Hematopoietic multipotent progenitor cell treated with erythropoietin and hydrocortisone succinate and interleukin-3 and kit ligand, for 15 days (in vitro differentiated cells): ENCODE data around the gene CRYAB.
"Not testable (repeated sequence)": the region's sequence is repeated elsewhere in the genome, so short reads cannot be mapped to it uniquely, and the experiment has no call there.

ENCODE experiments used
- DNase-seq: peaks from one replicate; pipeline ENCODE4 v3.0.0-alpha.2; 2015; ENCODE audit warnings: low spot score

CRYAB gene

DNA sequence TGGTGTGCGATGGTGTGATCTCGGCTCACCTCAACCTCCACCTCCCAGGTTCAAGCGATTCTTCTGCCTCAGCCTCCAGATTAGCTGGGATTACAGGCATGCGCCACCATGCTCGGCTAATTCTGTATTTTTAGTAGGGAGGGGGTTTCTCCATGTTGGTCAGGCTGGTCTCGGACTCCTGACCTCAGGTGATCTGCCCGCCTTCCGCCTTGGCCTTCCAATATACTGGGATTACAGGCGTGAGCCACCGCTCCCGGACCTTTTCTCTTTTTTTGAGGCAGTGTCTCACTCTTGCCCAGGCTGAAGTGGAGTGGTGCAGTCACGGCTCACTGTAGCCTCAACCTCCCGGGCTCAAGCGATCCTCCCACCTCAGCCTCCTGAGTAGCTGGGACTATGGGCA is 21.6 kb upstream of the CRYAB start:
- not testable (repeated sequence) for DNase-seq

- no peak for DNase-seq
Measured at GRCh38 chr11:111932611-111932950, 21.0 kb upstream of the CRYAB start.

GRCh38 chr11:111930472-111930871 is 18.9 kb upstream of the CRYAB start:
- no peak for DNase-seq

DNA sequence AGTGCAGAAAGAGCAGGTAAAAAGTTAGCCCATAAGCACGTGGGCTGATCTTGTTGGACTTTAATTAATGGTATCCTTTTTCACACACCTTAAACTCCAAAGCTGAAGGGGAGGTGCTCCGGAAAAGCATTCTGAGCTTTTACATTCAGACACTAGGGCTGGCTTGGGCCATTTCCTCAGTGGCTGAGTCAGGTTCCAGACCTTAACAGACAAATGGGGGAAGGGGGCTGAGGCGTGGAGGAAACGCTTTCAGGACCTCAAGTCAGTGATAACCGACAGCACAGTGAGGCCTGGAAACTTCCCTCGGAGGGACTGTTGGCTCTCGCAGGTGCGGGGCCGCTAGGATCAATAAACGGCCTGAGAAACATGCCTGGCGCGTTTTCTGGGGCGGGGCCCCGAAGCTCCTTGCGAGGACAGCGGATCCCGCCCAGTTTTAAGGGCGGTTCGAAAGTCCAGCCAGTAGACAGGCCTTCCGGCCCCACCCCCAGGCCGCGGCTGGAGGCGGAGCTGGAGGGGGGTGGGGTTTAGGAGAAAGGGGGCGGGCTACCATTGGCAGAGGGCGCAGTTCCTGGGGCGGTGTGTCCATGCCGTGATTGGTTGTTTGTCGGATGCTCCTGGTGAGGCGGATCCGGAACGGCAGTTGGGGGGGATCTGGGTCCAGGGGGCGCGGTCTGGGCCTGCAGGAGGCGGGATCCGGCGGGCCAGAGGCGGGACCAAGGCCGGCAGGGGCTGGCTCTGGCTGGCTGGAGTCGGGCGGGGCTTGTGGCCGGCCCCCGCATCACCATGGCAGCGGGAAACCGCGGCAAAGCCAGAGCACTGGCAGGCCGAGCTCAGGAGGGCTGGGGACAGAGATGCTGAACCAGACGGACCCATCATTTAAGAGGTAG is 15.2 kb upstream of the CRYAB start:
- peak; percentile 96 for DNase-seq

GRCh38 chr11:111925953-111926352 is 14.4 kb upstream of the CRYAB start:
- no peak for DNase-seq

- DNase-seq, result no peak
Measured at GRCh38 chr11:111923951-111924350, 12.4 kb upstream of the CRYAB start.

DNA sequence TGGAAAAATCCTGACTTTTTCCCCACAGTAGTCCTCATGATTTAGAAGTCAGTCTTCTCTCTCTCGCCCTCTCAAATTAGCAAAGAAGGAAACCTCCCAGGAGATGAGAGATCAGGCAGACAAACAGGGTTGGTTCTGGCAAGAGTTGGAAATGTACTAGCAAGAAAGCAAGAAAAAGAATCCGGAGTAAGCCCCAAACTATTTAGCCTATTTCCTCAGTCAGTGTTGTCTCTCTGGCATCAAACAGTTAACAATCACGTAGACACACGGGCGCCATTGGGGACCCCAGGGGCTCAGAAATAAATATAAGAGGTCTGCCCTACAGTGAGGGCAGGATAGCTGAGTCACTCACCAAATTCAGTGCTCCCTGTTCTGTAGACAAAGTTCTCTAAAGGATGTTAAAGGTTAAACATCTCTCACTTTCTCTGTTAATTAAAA is 11.8 kb upstream of the CRYAB start:
- no peak for DNase-seq

DNA sequence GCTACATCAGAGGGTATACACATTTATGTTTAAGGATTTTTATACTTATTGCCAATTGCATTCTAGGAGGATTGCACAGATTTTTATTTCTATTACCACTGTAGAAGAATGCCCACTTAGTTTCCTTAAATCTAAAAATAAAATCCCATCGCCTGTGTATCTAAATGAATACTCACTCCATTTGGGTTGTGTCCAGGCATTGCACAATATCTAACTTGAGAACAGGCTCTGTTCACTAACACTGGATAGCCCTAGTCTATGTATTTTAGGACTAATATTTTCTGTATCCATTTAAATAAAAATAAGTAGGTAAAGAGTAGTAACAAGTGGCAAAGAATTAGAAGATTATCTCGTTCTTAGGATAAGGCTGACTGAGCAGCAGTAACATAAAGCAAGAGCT is 11.2 kb upstream of the CRYAB start:
- DNase-seq, result no peak

GRCh38 chr11:111921541-111922230 is 10.1 kb upstream of the CRYAB start:
- no peak for DNase-seq

GRCh38 chr11:111920908-111921307 is 9.3 kb upstream of the CRYAB start:
- DNase-seq, result no peak

- no peak for DNase-seq
Measured at GRCh38 chr11:111918390-111919256, 7.1 kb upstream of the CRYAB start, which contains the start of gene C11orf52. C11orf52 (plus strand) TSS chr11:111918913; CDS start chr11:111918973, 60 bp downstream.

DNA sequence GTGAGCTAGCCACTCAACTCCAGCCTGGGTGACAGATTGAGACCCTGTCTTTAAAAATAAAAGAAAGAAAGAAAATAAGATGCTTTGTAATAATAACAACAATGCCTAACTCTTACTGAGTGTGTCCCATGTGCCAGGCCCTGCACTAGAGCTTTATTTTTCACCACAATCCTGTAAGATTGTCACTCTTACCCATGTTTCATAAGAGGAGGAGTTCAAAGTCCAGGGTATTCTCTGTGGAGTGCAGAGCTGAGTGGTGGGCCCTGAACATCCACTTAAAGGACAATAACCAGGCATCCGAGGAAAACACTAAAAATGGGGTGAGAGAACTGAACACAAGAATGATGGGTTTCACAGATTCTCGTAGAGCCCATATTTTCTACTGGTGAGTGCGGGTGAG is 6.2 kb upstream of the CRYAB start:
- DNase-seq, result no peak

- DNase-seq, result no peak
Measured at GRCh38 chr11:111917312-111917711, 5.7 kb upstream of the CRYAB start.

GRCh38 chr11:111916768-111917167 is 5.2 kb upstream of the CRYAB start:
- DNase-seq, result no peak

DNA sequence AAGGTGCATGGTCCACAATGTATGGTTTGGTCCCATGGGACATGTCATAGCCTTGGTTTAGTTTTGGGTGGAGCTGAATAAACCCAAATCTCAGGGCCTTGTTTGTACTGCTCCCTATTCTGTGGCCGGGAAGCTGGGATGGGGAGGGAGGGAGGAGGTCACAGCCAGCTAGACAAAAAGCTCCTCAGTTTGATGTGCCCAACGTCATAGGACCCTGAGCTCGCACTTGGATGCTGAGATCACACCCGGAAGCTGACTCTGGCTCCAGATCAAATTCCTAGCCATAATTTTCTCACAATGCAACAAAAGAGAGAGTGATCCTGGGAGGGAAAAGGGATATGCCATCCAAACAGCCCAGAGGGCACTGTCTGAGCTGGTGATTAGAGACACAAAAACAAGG is 2.4 kb upstream of the CRYAB start:
- no peak for DNase-seq

GRCh38 chr11:111913031-111913861 is 1.7 kb upstream of the CRYAB start:
- no peak for DNase-seq

DNA sequence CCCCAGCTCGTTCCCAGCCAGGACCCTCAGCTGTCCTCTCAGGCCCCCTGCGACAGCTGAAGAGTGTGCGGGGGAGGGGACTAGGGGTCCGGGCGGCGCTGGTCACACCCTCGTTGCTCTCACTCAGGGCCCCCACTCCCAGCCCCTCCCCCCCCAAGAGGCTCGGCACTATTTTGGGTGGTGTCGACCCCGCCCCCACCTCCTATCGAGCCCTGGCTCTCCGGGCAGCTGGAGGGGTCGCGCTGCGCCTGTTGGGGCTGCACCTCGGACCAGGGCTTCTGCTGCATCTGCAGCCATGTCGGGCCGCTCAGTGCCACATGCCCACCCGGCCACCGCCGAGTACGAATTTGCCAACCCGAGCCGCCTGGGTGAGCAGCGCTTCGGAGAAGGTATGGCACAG is 965 bp upstream of the CRYAB start, which contains the start of gene HSPB2:
Gene HSPB2 (plus strand): TSS at position 200 of the 400 bp plus-strand sequence. CDS start 96 bp downstream, at position 296.
- no peak for DNase-seq

DNA sequence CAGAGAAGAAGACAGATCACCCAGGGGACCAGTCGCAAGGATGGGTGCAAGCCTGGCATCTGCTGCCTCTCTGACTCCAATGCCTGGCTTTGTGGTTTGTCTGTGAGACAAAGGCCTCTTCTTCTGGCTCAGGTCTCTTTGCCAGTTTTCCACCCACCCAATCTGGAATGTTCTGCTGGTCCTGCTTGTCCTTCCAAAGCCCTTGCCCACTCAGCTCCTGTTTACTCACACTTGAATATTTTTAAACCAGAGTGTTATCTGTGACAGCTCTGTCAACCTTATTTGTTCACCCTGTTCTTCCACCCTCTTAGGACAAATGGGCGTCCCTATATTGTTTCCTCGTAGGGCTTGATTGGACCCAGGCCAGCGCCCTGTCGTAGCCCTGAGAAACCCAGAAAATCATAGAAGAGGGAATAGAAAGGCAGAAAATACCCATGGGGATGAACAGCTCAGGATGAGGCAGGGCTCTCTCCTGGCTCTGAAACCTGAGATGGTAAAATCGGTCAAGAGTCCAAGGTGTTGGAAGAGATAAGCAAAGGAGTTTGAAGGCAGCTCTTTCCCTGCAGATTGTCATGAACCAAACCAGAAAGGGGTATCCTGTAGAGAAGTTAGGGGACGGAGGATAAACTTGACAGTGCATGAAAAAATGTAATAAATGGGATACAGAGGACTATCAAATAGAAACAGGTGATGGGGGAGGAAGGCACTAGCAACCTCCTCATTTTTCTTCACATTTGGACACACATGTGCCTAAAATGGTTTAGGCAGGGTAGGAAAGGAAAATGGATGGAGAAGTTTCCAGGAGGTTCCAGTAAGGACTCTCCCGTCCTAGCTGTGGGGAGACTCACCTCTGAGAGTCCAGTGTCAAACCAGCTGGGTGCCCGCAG is 651 bp downstream of the CRYAB start:
- no peak for DNase-seq

- DNase-seq, result no peak
Measured at GRCh38 chr11:111909378-111909777, 2.2 kb downstream of the CRYAB start.

DNA sequence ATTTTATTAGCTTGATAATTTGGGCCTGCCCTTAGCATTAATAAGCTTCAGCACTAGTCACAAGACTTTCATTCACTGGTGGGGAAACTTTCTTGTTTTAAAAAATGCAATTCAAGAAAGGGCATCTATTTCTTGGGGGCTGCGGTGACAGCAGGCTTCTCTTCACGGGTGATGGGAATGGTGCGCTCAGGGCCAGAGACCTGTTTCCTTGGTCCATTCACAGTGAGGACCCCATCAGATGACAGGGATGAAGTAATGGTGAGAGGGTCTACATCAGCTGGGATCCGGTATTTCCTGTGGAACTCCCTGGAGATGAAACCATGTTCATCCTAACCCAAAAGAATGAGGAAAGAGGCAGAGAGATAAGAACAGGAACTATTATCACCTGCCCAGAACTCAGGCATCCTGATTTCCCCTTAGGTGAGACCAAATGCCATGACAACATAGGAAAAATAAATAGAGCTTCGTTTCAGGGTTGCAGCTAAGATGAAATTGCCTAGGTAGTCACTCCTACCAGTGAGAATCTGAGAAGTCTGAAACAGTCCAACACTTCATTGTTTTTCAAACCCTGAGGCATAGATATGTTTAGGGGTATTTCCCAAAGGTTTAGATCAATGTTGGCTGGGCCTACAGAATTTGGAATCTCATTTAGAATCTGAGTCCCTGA is 2.8 kb downstream of the CRYAB start:
- DNase-seq, result no peak
